OCI-LY7 (cell line): ENCODE data around the gene ALDH1A2. TPM values are rescaled to one million over a fixed set of nuclear protein-coding genes. Genes with fewer than 3 reads are reported as not detected.

Source experiments
- BruUV-seq: library from RNA; stranded (reverse); fragments of 400-500 nt; replicated peaks from 2 replicates; lab custom pipeline; 2021; lab: Mats Ljungman, UMichigan
- CTCF ChIA-PET: fragments of 300-600 bp; sonication (Branson Sonifier 250); formaldehyde crosslinking; loops from one replicate; lab custom pipeline; 2022; ENCODE audit warnings: antibody characterized with exemption; ENCODE audit not compliant: unreplicated experiment; lab: Charles Lee
- POLR2A ChIA-PET: fragments of 300-600 bp; sonication (Branson Sonifier 250); formaldehyde crosslinking; loops from one replicate; lab custom pipeline; 2022; ENCODE audit warnings: antibody characterized with exemption; lab: Charles Lee
- DNase-seq: peaks from one replicate; pipeline ENCODE4 v3.0.0-alpha.2; 2015; ENCODE audit warnings: low spot score
- H2AFZ ChIP-seq: fragments of 200-600 bp; sonication (generic), shearing (Covaris generic); 2 replicates; pipeline ENCODE4 v1.6.1; 2014; ENCODE audit warnings: mild to moderate bottlenecking, antibody characterized with exemption, low read length, moderate library complexity
- H3K27ac ChIP-seq: fragments of 200-600 bp; sonication (generic); 2 replicates; pipeline ENCODE4 v1.5.1; 2014; ENCODE audit warnings: mixed run types, low read depth, mild to moderate bottlenecking, moderate library complexity, low read length, inconsistent platforms; ENCODE audit not compliant: poor library complexity, severe bottlenecking
- H3K36me3 ChIP-seq: fragments of 200-600 bp; sonication (generic); 2 replicates; pipeline ENCODE4 v1.6.1; 2014; ENCODE audit warnings: mild to moderate bottlenecking, antibody characterized with exemption, low read length, moderate library complexity, mixed read lengths; ENCODE audit not compliant: insufficient read depth
- H3K4me1 ChIP-seq: fragments of 200-600 bp; sonication (generic); 2 replicates; pipeline ENCODE4 v1.5.1; 2014; ENCODE audit warnings: mild to moderate bottlenecking, low read length; ENCODE audit not compliant: insufficient read depth, poor library complexity, severe bottlenecking
- H3K4me2 ChIP-seq: fragments of 200-600 bp; sonication (generic); 2 replicates; pipeline ENCODE4 v1.6.1; 2014; ENCODE audit warnings: mild to moderate bottlenecking, low read length
- H3K4me3 ChIP-seq: fragments of 200-600 bp; sonication (generic); 2 replicates; pipeline ENCODE4 v1.5.1; 2014; ENCODE audit warnings: mild to moderate bottlenecking, low read depth, low read length; ENCODE audit not compliant: poor library complexity, severe bottlenecking
- H3K79me2 ChIP-seq: fragments of 200-600 bp; sonication (generic); 2 replicates; pipeline ENCODE4 v1.6.1; 2016; ENCODE audit warnings: low read depth, mild to moderate bottlenecking, low read length, moderate library complexity, mixed read lengths; ENCODE audit not compliant: insufficient read depth
- H3K9me2 ChIP-seq: fragments of 200-600 bp; sonication (generic); 2 replicates; pipeline ENCODE4 v1.6.1; 2016; ENCODE audit warnings: mild to moderate bottlenecking, low read length, mixed read lengths; ENCODE audit not compliant: insufficient read depth
- H3K9me3 ChIP-seq: fragments of 200-600 bp; sonication (generic); 2 replicates; pipeline ENCODE4 v1.6.1; 2014; ENCODE audit warnings: mild to moderate bottlenecking, mixed run types, low read length, mixed read lengths
- H4K20me1 ChIP-seq: fragments of 200-600 bp; sonication (generic); 2 replicates; pipeline ENCODE4 v1.6.1; 2014; ENCODE audit warnings: mild to moderate bottlenecking, antibody characterized with exemption, low read length, moderate library complexity, mixed read lengths; ENCODE audit not compliant: insufficient read depth
- CTCF ChIP-seq: fragments of 200-600 bp; sonication (generic); conservative IDR thresholded peaks from 2 replicates; pipeline ENCODE4 v1.5.1; 2014; ENCODE audit warnings: mild to moderate bottlenecking, antibody characterized with exemption, low read length, moderate library complexity, mixed read lengths
- EZH2phosphoT487 ChIP-seq: fragments of 200-600 bp; sonication (generic); IDR thresholded peaks from 2 replicates; pipeline ENCODE4 v1.6.1; 2018; ENCODE audit warnings: low read depth, borderline replicate concordance, mild to moderate bottlenecking, mixed run types, antibody characterized with exemption, low read length, moderate library complexity, mixed read lengths
- intact Hi-C: fragments of 100-400 bp; cut with micrococcal nuclease; formaldehyde crosslinking; loops from one replicate; pipeline ENCODE4 v1.10.0; 2022; ENCODE audit not compliant: unreplicated experiment
- total RNA-seq, 2 experiments: library from RNA; depleted of rRNA in 1 of 2; stranded (reverse); fragments of >200 nt in 1 of 2; shearing (Covaris generic) in 1 of 2; gene quantifications; 2 replicates each; pipeline ENCODE4 v1.2.3, GENCODE V29; 2014 to 2022

Gene ALDH1A2
- total RNA-seq, 2 experiments from 2014 or later = not detected

- no peaks in the 10 kb centered on the region for H3K36me3 ChIP-seq
- H3K4me2 ChIP-seq = no peak overlapping the region
- no peaks in the 10 kb centered on the region for H3K9me3 ChIP-seq
- H2AFZ ChIP-seq = no peak overlapping the region
- no peak overlapping the region for H3K27ac ChIP-seq
- no peak for TF ChIP-seq CTCF
- TF ChIP-seq EZH2phosphoT487 = no peak
- ChIA-PET POLR2A (no interaction called here), CTCF (no interaction called here)
- H3K4me1 ChIP-seq = no peaks in the 10 kb centered on the region
- no peaks in the 10 kb centered on the region for H3K79me2 ChIP-seq
- H3K9me2 ChIP-seq = no peaks in the 10 kb centered on the region; the same call in 1 of the 2 replicates
- no peak overlapping the region for H3K4me3 ChIP-seq
- no TSS peak for BruUV-seq
- intact Hi-C loops = no loop called here
- H4K20me1 ChIP-seq = no peaks in the 10 kb centered on the region
- no peak for DNase-seq
These were observed 46.2 kb upstream of the ALDH1A2 start for GRCh38 chr15:58111718-58112104.

GRCh38 chr15:58110999-58111717 lies 45.6 kb upstream of the ALDH1A2 start:
- TF ChIP-seq CTCF (no peak), EZH2phosphoT487 (no peak)
- Histone ChIP-seq H3K9me2 (no peaks in the 10 kb centered on the region; the same call in 1 of the 2 replicates), H3K9me3 (no peaks in the 10 kb centered on the region), H2AFZ (no peak overlapping the region), H3K4me2 (no peak overlapping the region), H3K79me2 (no peaks in the 10 kb centered on the region), H3K27ac (no peak overlapping the region), H3K4me3 (no peak overlapping the region), H4K20me1 (no peaks in the 10 kb centered on the region), H3K36me3 (no peaks in the 10 kb centered on the region), H3K4me1 (no peaks in the 10 kb centered on the region)
- intact Hi-C loops = no loop called here
- ChIA-PET CTCF (no interaction called here), POLR2A (interaction anchor here (1.3 kb wide), 1 partner anchor 67 kb away, joined by 3 read pairs; no protein-coding TSS in a partner anchor)
- BruUV-seq = no TSS peak
- no peak for DNase-seq

GRCh38 chr15:58109419-58109818 lies 43.9 kb upstream of the ALDH1A2 start:
- Histone ChIP-seq H2AFZ (no peak overlapping the region), H3K9me3 (no peaks in the 10 kb centered on the region), H4K20me1 (no peaks in the 10 kb centered on the region), H3K4me3 (no peak overlapping the region), H3K27ac (no peak overlapping the region), H3K9me2 (no peaks in the 10 kb centered on the region; the same call in 1 of the 2 replicates), H3K4me1 (no peaks in the 10 kb centered on the region), H3K79me2 (no peaks in the 10 kb centered on the region), H3K4me2 (no peak overlapping the region), H3K36me3 (no peaks in the 10 kb centered on the region)
- ChIA-PET POLR2A (no interaction called here), CTCF (no interaction called here)
- intact Hi-C loops = no loop called here
- no peak for TF ChIP-seq CTCF
- TF ChIP-seq EZH2phosphoT487 = no peak
- no TSS peak for BruUV-seq
- DNase-seq = no peak
